ENCODE measurements around the gene NSG1. TPM values are rescaled to one million over a fixed set of nuclear protein-coding genes. Genes with fewer than 3 reads are reported as not detected.
A peak's percentile ranks its signal among the peaks of the same experiment; 100 is the strongest.

NSG1 gene
- total and polyA plus RNA-seq, 9 of the 15 experiments (the other 6 are each of a cell fraction or from before 2014, with no cell fraction given): not detected

DNA sequence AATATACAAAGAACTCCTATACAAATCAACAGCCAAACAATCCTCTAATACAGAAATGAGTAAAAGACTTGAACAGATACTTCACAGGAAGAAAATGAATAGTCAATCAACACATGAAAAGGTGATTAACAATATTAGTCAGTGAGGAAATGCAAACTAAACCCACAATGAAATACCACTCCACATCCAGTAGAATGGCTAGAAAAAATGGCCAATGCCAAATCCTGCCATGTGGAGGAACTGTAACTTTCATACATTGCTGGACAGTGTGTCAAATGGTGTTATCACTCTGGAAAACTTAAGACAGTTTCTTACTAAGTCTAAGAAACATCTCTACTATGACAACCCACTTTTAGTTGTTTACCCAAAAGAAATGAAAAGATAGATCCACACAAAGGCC lies 59.5 kb downstream of the NSG1 start:
- ATAC-seq (no peak), DNase-seq (ENCODE audit: extremely low read depth in 1 of 4, low spot score in 3 of 4) (no peak), FAIRE-seq (peak; percentile 58)
- Histone ChIP-seq H3K9me1 (ENCODE audit: control insufficient read depth, insufficient read depth, low read length) (no peaks in the 10 kb centered on the region), H3K27ac (ENCODE audit: extremely low read depth, low read depth, low read length) (no peak overlapping the region), H3K27me3 (ENCODE audit: control insufficient read depth in 2 of 2, insufficient read depth in 2 of 2, low read length in 2 of 2) (no peaks in the 10 kb centered on the region), H3K4me2 (ENCODE audit: insufficient read depth, low read length) (no peak overlapping the region), H4K20me1 (replicated peaks; ENCODE audit: control insufficient read depth, insufficient read depth, low read length) (no peaks in the 10 kb centered on the region), H3K9me3 (replicated peaks; ENCODE audit: control insufficient read depth, insufficient read depth, low read depth, low read length) (no peaks in the 10 kb centered on the region), H3K9ac (ENCODE audit: insufficient read depth in 1 of 2, low read depth in 2 of 2, low read length in 2 of 2) (no peak overlapping the region), H3K4me3 (no peak overlapping the region), H3K4me1 (replicated peaks in 1 of 2; ENCODE audit: control insufficient read depth in 2 of 2, insufficient read depth in 2 of 2, low read length in 2 of 2) (peaks cover 0 to 11% of the 10 kb centered on the region in 2 experiments; a peak in 3 of 5 replicates), H3K79me2 (ENCODE audit: control insufficient read depth, insufficient read depth, low read length) (no peaks in the 10 kb centered on the region), H2AFZ (ENCODE audit: low read depth, low read length) (no peak overlapping the region), H3K36me3 (ENCODE audit: control insufficient read depth, insufficient read depth, low read length) (no peaks in the 10 kb centered on the region)
- POLR2A ChIA-PET: no interaction called here
- in situ Hi-C loops (cut with MboI): no loop called here
- intact Hi-C loops (cut with micrococcal nuclease): no loop called here
- no TSS peak for BruUV-seq (replicated peaks)
- no peak for TF ChIP-seq TAL1 (IDR thresholded peaks at IDR 0.05)
- no peak for TF ChIP-seq NFYB (IDR thresholded peaks at IDR 0.05; ENCODE audit: extremely low read depth, insufficient read length)
- TF ChIP-seq ZSCAN29 (IDR thresholded peaks at IDR 0.05): no peak
- no peak for TF ChIP-seq ZNF324 (CRISPR knock-in tag; IDR thresholded peaks at IDR 0.05)
- TF ChIP-seq SP2 (IDR thresholded peaks at IDR 0.05; ENCODE audit: extremely low read depth, low read depth, low read length, poor library complexity, severe bottlenecking): no peak
- TF ChIP-seq NBN (IDR thresholded peaks at IDR 0.05; ENCODE audit: low read depth): no peak
- TF ChIP-seq GABPB2 (CRISPR knock-in tag; conservative IDR thresholded peaks at IDR 0.05): no peak
- no peak for TF ChIP-seq ZNF263 (CRISPR knock-in tag; IDR thresholded peaks at IDR 0.05; ENCODE audit: borderline replicate concordance)
- no peak for TF ChIP-seq SMAD2 (IDR thresholded peaks at IDR 0.05; ENCODE audit: low read depth, low read length)
- no peak for TF ChIP-seq SAFB (IDR thresholded peaks at IDR 0.05; ENCODE audit: borderline replicate concordance, low read depth, low read length)
- TF ChIP-seq ZNF232 (CRISPR knock-in tag; IDR thresholded peaks at IDR 0.05): no peak
- TF ChIP-seq LEF1 (IDR thresholded peaks at IDR 0.05): no peak
- TF ChIP-seq POLR3G (IDR thresholded peaks at IDR 0.05; ENCODE audit: extremely low read depth, insufficient read length, insufficient replicate concordance): no peak
- TF ChIP-seq, protein P1, sequence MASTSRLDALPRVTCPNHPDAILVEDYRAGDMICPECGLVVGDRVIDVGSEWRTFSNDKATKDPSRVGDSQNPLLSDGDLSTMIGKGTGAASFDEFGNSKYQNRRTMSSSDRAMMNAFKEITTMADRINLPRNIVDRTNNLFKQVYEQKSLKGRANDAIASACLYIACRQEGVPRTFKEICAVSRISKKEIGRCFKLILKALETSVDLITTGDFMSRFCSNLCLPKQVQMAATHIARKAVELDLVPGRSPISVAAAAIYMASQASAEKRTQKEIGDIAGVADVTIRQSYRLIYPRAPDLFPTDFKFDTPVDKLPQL (IDR thresholded peaks at IDR 0.05; ENCODE audit: extremely low read depth, insufficient read length): no peak
- no peak for TF ChIP-seq LARP7 (IDR thresholded peaks at IDR 0.05)
- no peak for TF ChIP-seq ZNF57 (CRISPR knock-in tag; IDR thresholded peaks at IDR 0.05)
- no peak for TF ChIP-seq ETV6 (IDR thresholded peaks at IDR 0.05; ENCODE audit: borderline replicate concordance in 1 of 2, low read depth in 2 of 2, low read length in 1 of 2)
- no peak for TF ChIP-seq ETV6 (CRISPR knock-in tag; IDR thresholded peaks at IDR 0.05; ENCODE audit: borderline replicate concordance)
- CTCF ChIA-PET (ENCODE audit: low intra/inter-chr PET ratio): no interaction called here
